ENCODE measurements around the gene RRAS.

DNA sequence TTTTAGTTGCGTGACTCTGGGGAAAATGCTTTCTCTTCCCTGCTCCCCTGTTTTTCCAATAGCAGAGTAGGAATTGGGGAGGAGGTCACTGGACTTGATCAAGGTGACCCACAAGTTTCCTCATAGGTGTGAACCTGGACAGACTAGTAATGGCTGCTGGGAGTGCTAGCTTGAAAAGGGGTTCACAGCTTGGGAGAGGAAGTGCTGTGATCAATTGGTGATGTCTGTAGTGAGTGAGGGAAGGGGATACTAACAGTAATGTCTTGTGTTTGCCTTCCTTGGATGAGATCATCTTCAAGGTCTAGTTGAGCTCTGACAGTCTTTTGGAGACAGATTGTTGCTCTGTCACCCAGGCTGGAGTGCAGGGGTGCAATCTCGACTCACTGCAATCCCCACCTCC, 27.5 kb upstream of the RRAS start:
- no peak for TF ChIP-seq EZH2 (IDR thresholded peaks at IDR 0.05)
- no peak for TF ChIP-seq POLR2AphosphoS5 (IDR thresholded peaks at IDR 0.05; ENCODE audit: borderline replicate concordance, low read depth, low read length)
- TF ChIP-seq FOXP2 (optimal IDR thresholded peaks at IDR 0.05; ENCODE audit: control extremely low read depth, extremely low read length, insufficient read depth), result no peak
